ENCODE data around the gene ALG1.
"Not testable (repeated sequence)": the region's sequence is repeated elsewhere in the genome, so short reads cannot be mapped to it uniquely, and the experiment has no call there.

DNA sequence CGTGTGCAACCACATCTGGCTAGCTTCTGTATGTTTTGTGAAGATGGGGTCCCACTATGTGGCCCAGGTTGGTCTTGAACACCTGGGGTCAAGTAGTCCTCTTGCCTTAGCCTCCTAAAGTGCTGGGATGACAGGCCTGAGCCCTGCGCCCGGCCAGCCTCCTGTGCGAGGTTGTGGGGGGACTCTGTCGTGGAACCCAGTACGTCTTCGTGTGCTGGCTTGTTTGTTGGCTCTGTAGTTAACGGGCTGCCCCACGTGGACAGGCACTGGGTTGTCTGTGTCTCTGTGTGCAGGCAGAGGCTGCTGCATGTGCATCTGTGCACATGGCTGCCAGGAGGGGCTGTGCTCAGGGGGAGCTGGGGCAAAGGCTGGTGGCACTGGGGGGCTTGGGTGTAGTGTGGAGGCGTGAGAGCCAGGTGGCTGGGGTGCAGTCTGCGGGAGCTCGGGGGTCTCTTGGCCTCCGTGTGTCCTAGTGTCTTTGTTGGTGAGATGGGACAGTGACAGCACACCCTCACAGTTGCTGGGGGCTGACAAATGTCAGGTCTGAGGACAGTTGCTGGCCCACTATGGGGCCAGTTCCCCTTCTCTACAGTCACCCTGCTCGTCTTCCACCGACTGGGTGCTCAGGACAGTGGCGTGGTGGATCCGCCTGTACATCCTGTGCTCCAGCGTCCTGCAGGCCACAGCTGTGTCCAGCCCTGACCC, 16.6 kb downstream of the ALG1 start:
- not testable (repeated sequence) for TF ChIP-seq CTCF (IDR thresholded peaks at IDR 0.05; ENCODE audit: insufficient read depth, low read length, poor library complexity, severe bottlenecking); EZH2phosphoT487 (conservative IDR thresholded peaks at IDR 0.05; ENCODE audit: low read length)

Measured in SU-DHL-6 (cell line).